Body of pancreas (tissue), 4 donors: Measurements from ENCODE around the gene ANKRD28.

Experiments
- CTCF ChIP-seq, 7 experiments: fragments of 450-650 bp in 4 of 7; fragments of 200-600 bp in 3 of 7; sonication (generic) in 3 of 7; IDR thresholded peaks; one replicate each; pipeline ENCODE4 v1.5.1; 2016 to 2019; ENCODE audit warnings: antibody characterized with exemption in 7 of 7
- POLR2A ChIP-seq, 3 donors: fragments of 450-650 bp; IDR thresholded peaks; one replicate each; pipeline ENCODE4 v1.6.1; 2016; ENCODE audit warnings: antibody characterized with exemption in 3 of 3, mild to moderate bottlenecking in 2 of 3

GRCh38 chr3:15629860-15630597 lies 167.8 kb downstream of the ANKRD28 start:
- TF ChIP-seq CTCF (IDR thresholded peaks at IDR 0.05) = peak; percentile 51 to 82 (median 79)
- no peak for TF ChIP-seq POLR2A (IDR thresholded peaks at IDR 0.05)
